ENCODE measurements around the gene LARP1B. TPM values are rescaled to one million over a fixed set of nuclear protein-coding genes. Genes with fewer than 3 reads are reported as not detected.
"Not testable (repeated sequence)": the region's sequence is repeated elsewhere in the genome, so short reads cannot be mapped to it uniquely, and the experiment has no call there.

Gene LARP1B
- total RNA-seq, 1 donor = 27.9 TPM

DNA sequence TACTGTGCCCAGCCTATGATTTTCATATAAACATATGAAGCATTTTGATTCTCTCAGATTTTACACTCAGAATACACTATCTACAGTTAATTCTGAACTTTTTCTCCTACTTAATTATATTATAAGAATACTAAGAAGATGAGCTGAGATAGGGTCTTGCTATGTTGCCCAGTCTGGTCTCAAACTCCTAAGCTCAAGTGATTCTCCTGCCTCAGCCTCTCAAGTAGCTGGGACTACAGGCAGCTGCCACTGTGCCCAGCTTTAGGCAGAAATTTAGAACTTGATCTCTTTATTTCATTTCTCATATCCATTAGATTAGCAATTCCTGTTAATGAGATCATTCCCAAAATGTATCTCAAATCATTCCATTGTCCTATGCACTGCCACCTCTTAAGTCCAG, 4.7 kb upstream of the LARP1B start:
- no peak overlapping the region for H2AFZ ChIP-seq (ENCODE audit: low read length)
- H3K36me3 ChIP-seq (ENCODE audit: insufficient read depth, low read length) = no peaks in the 10 kb centered on the region
- no peak overlapping the region for H3K4me3 ChIP-seq (ENCODE audit: insufficient read depth, low read length)
- no peaks in the 10 kb centered on the region for H3K27me3 ChIP-seq (ENCODE audit: insufficient read depth, low read length)
- TF ChIP-seq, protein P1, sequence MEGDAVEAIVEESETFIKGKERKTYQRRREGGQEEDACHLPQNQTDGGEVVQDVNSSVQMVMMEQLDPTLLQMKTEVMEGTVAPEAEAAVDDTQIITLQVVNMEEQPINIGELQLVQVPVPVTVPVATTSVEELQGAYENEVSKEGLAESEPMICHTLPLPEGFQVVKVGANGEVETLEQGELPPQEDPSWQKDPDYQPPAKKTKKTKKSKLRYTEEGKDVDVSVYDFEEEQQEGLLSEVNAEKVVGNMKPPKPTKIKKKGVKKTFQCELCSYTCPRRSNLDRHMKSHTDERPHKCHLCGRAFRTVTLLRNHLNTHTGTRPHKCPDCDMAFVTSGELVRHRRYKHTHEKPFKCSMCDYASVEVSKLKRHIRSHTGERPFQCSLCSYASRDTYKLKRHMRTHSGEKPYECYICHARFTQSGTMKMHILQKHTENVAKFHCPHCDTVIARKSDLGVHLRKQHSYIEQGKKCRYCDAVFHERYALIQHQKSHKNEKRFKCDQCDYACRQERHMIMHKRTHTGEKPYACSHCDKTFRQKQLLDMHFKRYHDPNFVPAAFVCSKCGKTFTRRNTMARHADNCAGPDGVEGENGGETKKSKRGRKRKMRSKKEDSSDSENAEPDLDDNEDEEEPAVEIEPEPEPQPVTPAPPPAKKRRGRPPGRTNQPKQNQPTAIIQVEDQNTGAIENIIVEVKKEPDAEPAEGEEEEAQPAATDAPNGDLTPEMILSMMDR (IDR thresholded peaks at IDR 0.05; ENCODE audit: extremely low read depth, low read depth, low read length) = no peak
- H4K20me1 ChIP-seq (ENCODE audit: insufficient read depth, low read length) = no peaks in the 10 kb centered on the region
- H3K4me1 ChIP-seq (ENCODE audit: insufficient read depth, low read length) = no peaks in the 10 kb centered on the region
- no peak overlapping the region for H3K4me2 ChIP-seq (ENCODE audit: insufficient read depth, low read length)
- DNase-seq (ENCODE audit: insufficient read length, low spot score, missing footprints) = no peak
- no peaks in the 10 kb centered on the region for H3K9me3 ChIP-seq (ENCODE audit: low read depth, low read length)
- H3K27ac ChIP-seq (ENCODE audit: low read depth, low read length) = no peak overlapping the region
- H3K79me2 ChIP-seq (ENCODE audit: insufficient read depth, low read length) = no peaks in the 10 kb centered on the region

DNA sequence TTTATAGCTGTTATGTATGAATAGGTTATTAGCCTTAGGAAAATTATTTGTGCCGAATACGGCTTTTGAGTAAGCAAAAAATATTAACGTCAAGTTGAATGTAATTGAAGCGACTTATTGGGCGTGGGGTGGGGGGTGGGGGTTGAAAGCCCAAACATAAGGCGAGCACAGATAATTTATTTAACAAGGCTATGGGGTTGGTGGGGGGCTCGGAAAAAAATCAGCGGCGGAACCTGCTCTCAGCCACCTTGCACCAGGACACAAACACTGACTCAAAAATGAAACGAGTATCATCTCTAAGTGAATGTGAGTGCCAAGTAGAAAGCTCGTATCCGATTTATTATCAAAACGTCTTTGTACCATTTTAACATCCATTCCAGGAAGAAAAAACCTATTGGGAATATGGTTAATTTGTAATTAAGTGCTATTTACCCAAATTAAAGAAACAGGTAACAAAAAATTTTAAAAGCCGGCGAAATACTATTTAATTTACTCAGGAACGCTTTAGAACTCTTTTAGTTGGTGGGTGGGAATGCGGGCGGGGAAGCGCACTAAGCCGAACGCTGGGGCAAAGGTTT, 902 bp upstream of the LARP1B start:
- no peaks in the 10 kb centered on the region for H3K27me3 ChIP-seq (ENCODE audit: insufficient read depth, low read length)
- peak overlapping the region; percentile 88 for H3K27ac ChIP-seq (ENCODE audit: low read depth, low read length)
- peak overlapping the region; percentile 94 for H3K4me2 ChIP-seq (ENCODE audit: insufficient read depth, low read length)
- peak; percentile 92 for DNase-seq (ENCODE audit: insufficient read length, low spot score, missing footprints)
- H3K79me2 ChIP-seq (ENCODE audit: insufficient read depth, low read length) = peaks cover 36% of the 10 kb centered on the region
- no peaks in the 10 kb centered on the region for H3K36me3 ChIP-seq (ENCODE audit: insufficient read depth, low read length)
- peak overlapping the region; percentile 90 for H2AFZ ChIP-seq (ENCODE audit: low read length)
- TF ChIP-seq, protein P1 (IDR thresholded peaks at IDR 0.05; ENCODE audit: extremely low read depth, low read depth, low read length) = no peak
- H3K4me3 ChIP-seq (ENCODE audit: insufficient read depth, low read length) = peak overlapping the region; percentile 93
- peaks cover 2% of the 10 kb centered on the region for H3K4me1 ChIP-seq (ENCODE audit: insufficient read depth, low read length)
- no peaks in the 10 kb centered on the region for H3K9me3 ChIP-seq (ENCODE audit: low read depth, low read length)
- peaks cover 11% of the 10 kb centered on the region for H4K20me1 ChIP-seq (ENCODE audit: insufficient read depth, low read length)

DNA sequence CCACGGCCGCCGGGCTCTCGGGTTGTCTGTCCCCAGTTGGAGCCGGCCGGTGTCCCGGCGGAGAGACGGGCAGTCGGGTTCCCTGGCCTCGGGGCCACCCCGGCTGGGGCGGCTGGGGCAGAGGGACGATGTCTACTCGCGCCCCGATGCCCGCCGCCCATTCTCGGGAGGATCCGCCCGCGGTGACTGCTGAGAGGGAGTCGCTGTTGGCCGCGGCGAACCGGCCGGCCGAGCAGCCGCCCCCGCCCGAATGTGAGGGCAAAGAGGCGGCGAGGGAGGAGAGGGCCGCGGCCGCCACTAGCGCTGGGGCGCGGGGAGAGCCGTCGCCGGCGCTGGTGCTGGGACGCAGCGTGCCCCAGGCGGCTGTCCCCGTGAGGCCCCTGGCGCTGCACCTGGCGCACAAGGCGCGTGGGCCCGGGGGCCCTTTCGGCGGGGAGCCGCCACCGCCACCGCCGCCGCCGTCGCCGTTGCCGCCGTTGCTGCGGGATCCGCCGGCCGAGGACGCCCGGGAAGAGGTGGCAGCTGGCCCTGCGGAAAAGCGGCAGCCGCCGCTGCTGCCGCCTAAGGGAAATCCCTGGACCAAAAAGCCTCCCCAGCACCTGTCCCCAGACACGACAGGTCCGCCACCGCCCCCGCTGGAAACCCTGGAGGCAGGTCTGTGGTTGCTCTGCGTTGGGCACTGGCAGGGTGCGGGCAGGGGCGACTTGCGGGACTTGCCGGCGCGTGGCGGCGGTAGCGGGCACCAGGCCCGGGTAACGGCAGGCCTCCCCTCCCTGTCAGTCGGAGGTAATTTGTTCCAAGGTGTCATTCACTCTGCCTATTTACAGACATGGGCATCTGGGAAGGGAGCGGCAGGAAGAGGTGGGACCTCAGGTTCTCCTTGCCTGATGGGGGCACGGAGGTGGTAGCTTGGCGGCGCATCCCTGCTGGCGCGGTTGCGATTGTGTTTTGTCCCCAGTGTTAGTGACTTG, 739 bp downstream of the LARP1B start:
- no peaks in the 10 kb centered on the region for H3K9me3 ChIP-seq (ENCODE audit: low read depth, low read length)
- no peaks in the 10 kb centered on the region for H3K27me3 ChIP-seq (ENCODE audit: insufficient read depth, low read length)
- DNase-seq (ENCODE audit: insufficient read length, low spot score, missing footprints) = peak; percentile 93
- TF ChIP-seq, protein P1 (IDR thresholded peaks at IDR 0.05; ENCODE audit: extremely low read depth, low read depth, low read length) = no peak
- H3K27ac ChIP-seq (ENCODE audit: low read depth, low read length) = peak overlapping the region; percentile 88
- peaks cover 2% of the 10 kb centered on the region for H3K4me1 ChIP-seq (ENCODE audit: insufficient read depth, low read length)
- H3K4me3 ChIP-seq (ENCODE audit: insufficient read depth, low read length) = peak overlapping the region; percentile 93
- H3K36me3 ChIP-seq (ENCODE audit: insufficient read depth, low read length) = no peaks in the 10 kb centered on the region
- H3K79me2 ChIP-seq (ENCODE audit: insufficient read depth, low read length) = peaks cover 49% of the 10 kb centered on the region
- peaks cover 15% of the 10 kb centered on the region for H4K20me1 ChIP-seq (ENCODE audit: insufficient read depth, low read length)
- peak overlapping the region; percentile 81 for H2AFZ ChIP-seq (ENCODE audit: low read length)
- peak overlapping the region; percentile 90 for H3K4me2 ChIP-seq (ENCODE audit: insufficient read depth, low read length)

DNA sequence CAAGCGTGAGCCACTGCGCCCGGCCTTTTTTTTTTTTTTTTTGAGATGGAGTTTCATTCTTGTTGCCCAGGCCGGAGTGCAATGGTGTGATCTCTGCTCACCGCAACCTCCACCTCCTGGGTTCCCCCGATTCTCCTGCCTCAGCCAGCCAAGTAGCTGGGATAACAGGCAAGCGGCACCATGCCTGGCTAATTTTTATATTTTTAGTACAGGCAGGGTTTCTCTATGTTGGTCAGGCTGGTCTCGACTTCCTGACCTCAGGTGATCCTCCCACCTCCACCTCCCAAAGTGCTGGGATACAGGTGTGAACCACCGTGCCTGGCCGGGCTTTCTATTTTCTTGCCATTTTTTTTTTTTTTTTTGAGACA, 5.3 kb downstream of the LARP1B start:
- H3K4me1 ChIP-seq (ENCODE audit: insufficient read depth, low read length); DNase-seq (ENCODE audit: insufficient read length, low spot score, missing footprints); H3K27ac ChIP-seq (ENCODE audit: low read depth, low read length); H3K9me3 ChIP-seq (ENCODE audit: low read depth, low read length); H3K4me2 ChIP-seq (ENCODE audit: insufficient read depth, low read length); H2AFZ ChIP-seq (ENCODE audit: low read length); H3K27me3 ChIP-seq (ENCODE audit: insufficient read depth, low read length); H3K36me3 ChIP-seq (ENCODE audit: insufficient read depth, low read length); H3K4me3 ChIP-seq (ENCODE audit: insufficient read depth, low read length): not testable (repeated sequence)
- peaks cover 84% of the 10 kb centered on the region for H3K79me2 ChIP-seq (ENCODE audit: insufficient read depth, low read length)
- H4K20me1 ChIP-seq (ENCODE audit: insufficient read depth, low read length) = peaks cover 21% of the 10 kb centered on the region
